HUES6 (cell line): Measurements from ENCODE around the gene DST.

Experiments used
- H3K27ac ChIP-seq: 2 replicates; pipeline ENCODE4 v1.7.0; 2013; ENCODE audit warnings: low read depth, mild to moderate bottlenecking, low read length, inconsistent platforms
- H3K27me3 ChIP-seq: 2 replicates; pipeline ENCODE4 v1.6.1; 2013; ENCODE audit warnings: low read length; ENCODE audit not compliant: control insufficient read depth, insufficient read depth
- H3K36me3 ChIP-seq: 2 replicates; pipeline ENCODE4 v1.6.1; 2013; ENCODE audit warnings: low read length; ENCODE audit not compliant: control insufficient read depth, insufficient read depth
- H3K4me1 ChIP-seq: 2 replicates; pipeline ENCODE4 v1.6.1; 2013; ENCODE audit warnings: low read length; ENCODE audit not compliant: control insufficient read depth, insufficient read depth
- H3K4me3 ChIP-seq: 2 replicates; pipeline ENCODE4 v1.5.1; 2013; ENCODE audit warnings: low read depth, low read length
- H3K9ac ChIP-seq: one replicate; pipeline ENCODE4 v1.6.1; 2013; ENCODE audit warnings: mild to moderate bottlenecking, low read length
- H3K9me3 ChIP-seq: 2 replicates; pipeline ENCODE4 v1.6.1; 2013; ENCODE audit warnings: low read depth, low read length; ENCODE audit not compliant: control insufficient read depth, insufficient read depth

The DST gene

DNA sequence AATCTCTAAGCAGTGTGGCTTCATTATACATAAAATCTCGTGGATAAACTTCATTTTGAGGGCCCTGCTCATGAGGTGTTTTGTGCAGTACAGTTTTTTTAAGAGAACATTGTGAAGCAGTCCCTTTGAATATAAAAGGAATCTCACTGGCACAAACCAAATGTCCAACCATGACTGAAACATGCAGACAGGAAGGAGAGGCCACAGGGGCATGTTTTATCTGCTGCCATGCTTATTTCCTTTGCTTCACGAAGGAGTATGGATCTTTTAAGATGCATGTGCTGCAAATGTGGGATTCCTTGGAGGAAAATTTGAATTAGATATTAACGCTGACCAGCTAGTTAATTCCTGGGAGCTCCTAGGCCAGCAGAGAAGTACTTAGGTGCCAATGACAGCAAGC, 192.3 kb downstream of the DST start:
- Histone ChIP-seq H3K27ac (no peak overlapping the region), H3K36me3 (no peaks in the 10 kb centered on the region), H3K9me3 (no peaks in the 10 kb centered on the region), H3K27me3 (no peaks in the 10 kb centered on the region), H3K9ac (no peak overlapping the region), H3K4me1 (no peaks in the 10 kb centered on the region), H3K4me3 (no peak overlapping the region)

DNA sequence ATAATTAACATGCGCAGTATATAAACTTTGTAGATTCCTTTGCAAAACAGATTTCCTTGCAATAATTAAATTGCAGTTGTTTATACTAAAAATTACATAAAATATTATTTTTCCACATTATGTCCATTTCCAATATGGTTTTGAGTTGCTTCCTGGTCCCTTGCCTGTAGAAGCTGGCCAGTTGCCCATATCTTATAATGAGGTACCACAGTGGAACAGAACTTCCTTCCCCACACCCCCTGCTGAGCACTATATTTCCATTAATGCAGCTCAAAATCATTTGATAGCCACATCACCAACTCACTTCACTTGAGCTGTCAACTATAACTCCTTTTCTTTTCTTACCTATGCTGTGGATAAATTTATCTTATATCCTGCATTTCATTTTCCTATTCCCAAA, 194.6 kb downstream of the DST start:
- no peaks in the 10 kb centered on the region for H3K36me3 ChIP-seq
- no peaks in the 10 kb centered on the region for H3K9me3 ChIP-seq
- H3K9ac ChIP-seq: no peak overlapping the region
- no peak overlapping the region for H3K27ac ChIP-seq
- no peaks in the 10 kb centered on the region for H3K27me3 ChIP-seq
- no peaks in the 10 kb centered on the region for H3K4me1 ChIP-seq
- no peak overlapping the region for H3K4me3 ChIP-seq

DNA sequence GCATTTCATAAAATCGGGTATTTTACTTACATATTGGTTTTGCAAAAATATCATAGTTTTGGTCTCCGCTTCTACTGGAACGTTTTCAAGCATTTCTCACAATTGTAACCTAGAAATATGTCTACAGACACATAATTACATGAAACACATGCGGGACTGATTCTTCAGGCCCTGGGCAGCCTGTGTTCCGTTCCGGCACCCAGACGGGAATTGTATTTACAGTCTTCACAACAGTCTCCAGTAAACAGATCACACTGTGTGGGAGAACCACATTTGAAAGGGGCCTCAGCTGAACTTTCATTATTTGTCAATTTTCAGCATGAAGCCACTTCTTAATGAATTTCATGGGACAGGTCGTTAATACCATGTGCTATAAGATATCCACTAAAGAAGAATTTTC, 196.9 kb downstream of the DST start:
- Histone ChIP-seq H3K27me3 (no peaks in the 10 kb centered on the region), H3K9me3 (no peaks in the 10 kb centered on the region), H3K4me3 (no peak overlapping the region), H3K27ac (no peak overlapping the region), H3K9ac (no peak overlapping the region), H3K4me1 (no peaks in the 10 kb centered on the region), H3K36me3 (no peaks in the 10 kb centered on the region)

DNA sequence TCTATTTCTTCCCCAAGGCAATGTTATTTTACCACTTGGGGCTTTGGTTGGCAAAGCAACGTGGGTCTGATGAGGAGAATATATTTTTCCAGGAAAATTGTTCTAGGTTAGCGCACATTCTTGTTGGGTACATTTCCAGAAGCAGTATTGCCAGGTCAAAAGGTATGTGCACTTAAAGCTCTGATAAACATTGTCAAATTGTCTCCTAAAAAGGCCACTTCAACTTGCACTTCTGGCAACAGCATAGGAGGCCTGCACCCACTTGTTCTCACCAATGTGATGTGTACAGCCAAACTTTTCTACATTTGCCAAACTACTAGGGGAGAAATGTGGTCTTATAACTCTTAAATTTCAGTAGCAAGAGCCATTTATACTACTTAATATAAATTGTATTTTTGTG, 197.8 kb downstream of the DST start:
- H3K9ac ChIP-seq: no peak overlapping the region
- no peak overlapping the region for H3K4me3 ChIP-seq

DNA sequence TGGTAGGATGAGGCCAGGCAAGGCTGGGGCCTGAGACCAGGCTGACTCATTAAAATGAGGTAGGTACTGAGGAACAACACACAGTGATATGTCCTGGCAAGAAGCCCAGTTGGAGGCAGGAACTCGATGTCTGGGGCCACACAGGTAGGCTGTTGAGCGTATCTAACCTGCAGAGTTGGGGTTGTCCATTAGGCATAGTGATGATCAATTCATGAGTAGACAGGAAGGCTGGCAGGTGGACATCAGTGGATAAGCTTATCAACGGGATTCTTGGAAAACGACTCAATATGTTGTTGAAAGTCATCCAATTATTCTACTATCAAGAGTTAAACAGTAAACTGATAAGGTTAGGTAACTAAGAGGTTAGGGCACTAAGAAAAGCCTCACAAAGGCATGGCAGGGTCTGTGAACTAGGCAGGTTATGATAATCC, 202.1 kb downstream of the DST start:
- Histone ChIP-seq H3K4me3 (no peak overlapping the region), H3K9ac (no peak overlapping the region), H3K27ac (no peak overlapping the region), H3K36me3 (no peaks in the 10 kb centered on the region), H3K4me1 (no peaks in the 10 kb centered on the region), H3K27me3 (no peaks in the 10 kb centered on the region), H3K9me3 (peaks cover 6% of the 10 kb centered on the region)

More for the DNA sequence above, 197.8 kb downstream of the DST start:
- peaks cover 1% of the 10 kb centered on the region for H3K9me3 ChIP-seq
- no peaks in the 10 kb centered on the region for H3K27me3 ChIP-seq
- no peaks in the 10 kb centered on the region for H3K36me3 ChIP-seq
- H3K4me1 ChIP-seq: no peaks in the 10 kb centered on the region
- no peak overlapping the region for H3K27ac ChIP-seq

DNA sequence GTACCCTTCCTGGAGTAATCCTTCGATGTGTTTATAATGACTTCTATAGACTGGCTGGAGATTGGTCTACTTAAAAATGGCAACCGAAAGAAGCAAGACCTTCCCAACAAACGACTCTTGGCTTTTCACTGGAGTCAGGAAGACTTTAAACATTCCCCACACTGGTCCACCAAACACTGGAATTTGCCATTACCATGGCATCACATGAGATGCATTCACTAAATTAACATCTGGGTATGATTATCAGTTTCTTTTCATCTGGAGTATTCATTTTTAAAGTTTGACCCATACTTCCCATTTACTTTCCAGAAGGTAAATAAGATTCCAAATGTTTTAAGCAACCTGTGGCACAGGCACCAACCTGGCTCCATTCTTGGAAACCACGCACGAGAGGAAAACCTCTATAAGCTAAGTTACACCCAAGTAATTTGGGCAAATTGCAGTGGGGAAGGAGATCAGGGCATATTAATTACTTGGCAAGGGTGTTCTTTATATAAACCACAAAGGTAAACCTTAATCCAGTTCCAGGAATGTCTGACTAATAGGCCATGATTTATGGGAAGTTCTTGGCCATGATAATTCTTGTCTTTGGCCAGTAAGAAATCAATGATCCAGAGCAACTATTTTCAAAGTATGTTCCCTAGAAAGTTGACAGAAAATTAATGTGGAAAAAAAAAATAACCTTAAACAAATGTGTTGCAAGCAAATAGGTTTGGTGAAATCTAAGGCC, 205.4 kb downstream of the DST start:
- H3K36me3 ChIP-seq: no peaks in the 10 kb centered on the region
- no peaks in the 10 kb centered on the region for H3K4me1 ChIP-seq
- H3K9me3 ChIP-seq: peaks cover 7% of the 10 kb centered on the region
- no peak overlapping the region for H3K27ac ChIP-seq
- no peak overlapping the region for H3K4me3 ChIP-seq
- no peaks in the 10 kb centered on the region for H3K27me3 ChIP-seq
- no peak overlapping the region for H3K9ac ChIP-seq

DNA sequence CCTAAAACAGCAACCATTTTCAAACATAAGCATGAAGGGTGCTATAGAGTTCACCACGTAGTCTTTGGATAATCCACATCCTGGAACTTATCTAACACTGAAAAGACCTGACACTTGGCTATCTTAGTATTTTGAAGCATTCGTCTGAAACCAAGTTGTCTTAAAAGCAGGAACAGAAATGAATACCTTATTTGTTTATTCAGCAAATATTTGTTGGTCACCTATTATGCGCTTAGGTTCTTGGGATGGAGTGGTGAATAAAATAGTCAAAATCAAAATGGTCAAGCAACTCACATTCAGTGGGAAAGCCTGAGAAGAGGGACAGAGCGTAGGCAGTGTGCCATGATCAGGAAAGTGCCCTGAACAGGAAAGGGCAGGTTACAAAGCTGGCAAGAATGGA, 206.9 kb downstream of the DST start:
- peaks cover 11% of the 10 kb centered on the region for H3K9me3 ChIP-seq
- H3K36me3 ChIP-seq: no peaks in the 10 kb centered on the region
- no peaks in the 10 kb centered on the region for H3K4me1 ChIP-seq
- no peaks in the 10 kb centered on the region for H3K27me3 ChIP-seq
- H3K4me3 ChIP-seq: no peak overlapping the region
- no peak overlapping the region for H3K27ac ChIP-seq
- H3K9ac ChIP-seq: no peak overlapping the region

DNA sequence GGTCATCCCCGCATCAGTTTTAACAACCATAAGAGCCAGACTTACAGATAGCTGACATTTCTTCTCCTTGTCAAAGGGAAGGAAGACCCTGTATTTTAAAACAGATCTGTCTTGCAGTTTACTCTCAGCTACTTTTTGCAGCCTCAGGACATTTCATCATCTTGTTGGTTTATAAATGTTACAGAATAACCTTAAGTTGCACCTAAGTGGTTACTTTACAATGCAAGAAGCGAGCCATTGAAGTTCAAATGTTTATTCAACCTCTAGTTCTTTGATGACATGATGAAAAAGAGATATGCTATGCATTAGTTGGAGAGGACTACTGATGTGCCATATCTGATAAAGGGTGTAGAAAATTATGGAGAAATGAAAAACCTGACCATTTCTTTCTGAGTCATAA, 207.4 kb downstream of the DST start:
- Histone ChIP-seq H3K9me3 (peaks cover 11% of the 10 kb centered on the region), H3K4me1 (no peaks in the 10 kb centered on the region), H3K36me3 (no peaks in the 10 kb centered on the region), H3K9ac (no peak overlapping the region), H3K4me3 (no peak overlapping the region), H3K27ac (no peak overlapping the region), H3K27me3 (no peaks in the 10 kb centered on the region)

DNA sequence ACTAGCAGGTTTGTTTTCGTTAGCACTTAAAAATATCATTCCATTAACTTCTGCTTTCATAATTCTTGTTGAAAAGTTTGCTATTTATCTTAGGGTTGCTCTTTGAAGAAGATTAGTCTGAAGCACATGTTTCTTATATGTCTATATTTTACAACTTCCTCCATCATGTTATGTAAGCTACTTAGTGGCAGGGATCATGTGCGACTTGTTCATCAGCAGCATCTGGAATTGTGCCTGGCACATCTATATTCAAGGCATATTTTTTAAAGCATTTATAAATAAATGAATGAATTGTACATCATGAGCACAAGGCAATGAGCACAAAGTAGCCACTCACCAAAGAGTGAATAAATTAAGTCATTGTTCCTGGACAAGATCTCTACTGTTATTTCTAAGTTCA, 208.1 kb downstream of the DST start:
- Histone ChIP-seq H3K4me3 (no peak overlapping the region), H3K9ac (no peak overlapping the region), H3K27me3 (no peaks in the 10 kb centered on the region), H3K36me3 (no peaks in the 10 kb centered on the region), H3K4me1 (no peaks in the 10 kb centered on the region), H3K9me3 (peaks cover 8% of the 10 kb centered on the region), H3K27ac (no peak overlapping the region)

DNA sequence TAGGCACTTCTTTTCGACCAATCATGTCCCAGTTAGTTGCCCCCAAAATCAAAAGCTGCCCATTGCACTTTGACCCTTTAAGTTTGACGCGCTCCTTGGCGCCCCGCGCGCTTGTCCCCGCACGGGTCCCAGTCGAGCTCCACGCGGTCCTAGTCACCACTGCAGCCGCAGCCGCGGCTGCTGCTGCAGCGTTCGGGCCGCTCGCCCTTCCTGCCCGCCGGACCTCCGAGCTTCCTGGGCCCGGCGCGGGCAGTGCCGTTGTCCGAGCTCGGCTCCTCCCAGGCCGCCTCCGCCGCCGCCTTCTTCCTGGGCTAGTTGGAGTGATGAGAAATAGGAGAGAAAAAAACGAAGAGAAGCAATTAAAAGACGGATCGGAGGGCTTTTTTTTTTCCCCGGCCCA, 209.6 kb downstream of the DST start:
- Histone ChIP-seq H3K4me3 (no peak overlapping the region), H3K36me3 (no peaks in the 10 kb centered on the region), H3K4me1 (no peaks in the 10 kb centered on the region), H3K27ac (no peak overlapping the region), H3K27me3 (no peaks in the 10 kb centered on the region), H3K9ac (no peak overlapping the region), H3K9me3 (peaks cover 6% of the 10 kb centered on the region)

DNA sequence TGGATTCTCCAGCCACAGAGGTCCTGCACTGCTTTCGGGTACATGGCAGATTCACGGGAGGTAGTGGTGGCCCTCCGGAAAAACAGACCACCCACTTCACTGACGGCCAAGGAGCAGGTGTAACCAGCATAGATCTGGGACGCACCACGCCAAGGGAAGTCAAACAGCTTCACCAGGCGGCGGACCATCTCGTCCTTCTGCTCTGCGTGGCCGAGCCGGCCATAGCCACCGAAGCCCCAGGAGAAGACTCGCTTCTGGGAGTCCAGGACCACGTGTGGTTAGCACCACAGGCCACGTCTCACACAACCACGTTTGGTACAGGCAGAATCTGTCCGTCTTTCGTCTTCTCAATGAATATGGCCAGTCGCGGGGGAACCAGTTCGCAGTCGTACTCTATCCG, 210.5 kb downstream of the DST start:
- no peak overlapping the region for H3K4me3 ChIP-seq
- no peaks in the 10 kb centered on the region for H3K36me3 ChIP-seq
- H3K9me3 ChIP-seq: peaks cover 6% of the 10 kb centered on the region
- H3K9ac ChIP-seq: no peak overlapping the region
- no peak overlapping the region for H3K27ac ChIP-seq
- no peaks in the 10 kb centered on the region for H3K27me3 ChIP-seq
- H3K4me1 ChIP-seq: no peaks in the 10 kb centered on the region
